ENCODE results near the gene FOXM1. TPM values are rescaled to one million over a fixed set of nuclear protein-coding genes. Genes with fewer than 3 reads are reported as not detected.
A peak's percentile ranks its signal among the peaks of the same experiment; 100 is the strongest.

FOXM1 gene
- total RNA-seq (2014; rRNA removed; shearing (Covaris generic)) (12.4 and 23.9 TPM in 2 replicates), polyA plus RNA-seq (2016; fragmentation: Nextera tagmentation; extraction: Ambion mirVana) (15.4 TPM in 2 replicates)

- peaks cover 88% of the 10 kb centered on the region for H3K79me2 ChIP-seq (ENCODE audit: insufficient read depth)
- H3K9me3 ChIP-seq (ENCODE audit: low read depth), result no peaks in the 10 kb centered on the region
- H3K27me3 ChIP-seq (replicated peaks; ENCODE audit: insufficient read depth), result no peaks in the 10 kb centered on the region
- peaks cover 10% of the 10 kb centered on the region for H3F3A ChIP-seq (ENCODE audit: insufficient read depth)
- peak; percentile 98 for DNase-seq
- WGBS, 2 experiments (ENCODE audit: low coverage in 1 of 2, low lambda C conversion rate in 2 of 2, missing lambda C conversion rate in 2 of 2), result 1 to 2% methylated on average over 27 to 70 of the region's 70 CpGs
- H3K4me1 ChIP-seq (ENCODE audit: insufficient read depth), result peaks cover 16% of the 10 kb centered on the region
- peak within 1 kb of the TSS; percentile 92 for H3K9ac ChIP-seq
- H3K27ac ChIP-seq, result peak within 1 kb of the TSS; percentile 88
- TF ChIP-seq EZH2phosphoT487 (IDR thresholded peaks at IDR 0.05; ENCODE audit: insufficient read depth, low read depth), result no peak
- no peak for TF ChIP-seq EZH2 (IDR thresholded peaks at IDR 0.05; ENCODE audit: insufficient read depth, poor library complexity, severe bottlenecking)
- H2AFZ ChIP-seq, result peak within 1 kb of the TSS; percentile 94
- peak within 1 kb of the TSS; percentile 81 for H3K4me2 ChIP-seq (ENCODE audit: unreplicated experiment)
- no peaks in the 10 kb centered on the region for H3K36me3 ChIP-seq (ENCODE audit: low read depth)
- in situ Hi-C loops (cut with MboI), result no loop called here
- no peaks in the 10 kb centered on the region for H4K20me1 ChIP-seq (ENCODE audit: insufficient read depth)
- no peaks in the 10 kb centered on the region for H3K9me2 ChIP-seq (ENCODE audit: insufficient read depth)
- H3K4me3 ChIP-seq, result peak within 1 kb of the TSS; percentile 82
Measured at GRCh38 chr12:2877047-2877952, at the start of gene FOXM1, which contains the start of gene RHNO1. Gene FOXM1, minus strand, starts transcription at chr12:2877174. Its CDS starts 2,696 bp downstream, at chr12:2874478. Gene RHNO1, plus strand, starts transcription at chr12:2877223. Its CDS starts 8,144 bp downstream, at chr12:2885367.

GRCh38 chr12:2925322-2925995, 48.5 kb upstream of the FOXM1 start:
- Histone ChIP-seq H3K4me3 (no peak overlapping the region), H3K79me2 (ENCODE audit: insufficient read depth) (peaks cover 18% of the 10 kb centered on the region; the same call in 1 of the 2 replicates), H3K9ac (peak overlapping the region; percentile 32; the same call in 1 of the 2 replicates), H3F3A (ENCODE audit: insufficient read depth) (peaks cover 29% of the 10 kb centered on the region), H4K20me1 (ENCODE audit: insufficient read depth) (no peaks in the 10 kb centered on the region), H3K9me2 (ENCODE audit: insufficient read depth) (no peaks in the 10 kb centered on the region), H3K4me2 (ENCODE audit: unreplicated experiment) (peak overlapping the region; percentile 3), H3K36me3 (ENCODE audit: low read depth) (peaks cover 37% of the 10 kb centered on the region), H3K27ac (peak overlapping the region; percentile 9; the same call in 1 of the 2 replicates), H3K27me3 (replicated peaks; ENCODE audit: insufficient read depth) (no peaks in the 10 kb centered on the region), H3K9me3 (ENCODE audit: low read depth) (no peaks in the 10 kb centered on the region), H3K4me1 (ENCODE audit: insufficient read depth) (peaks cover 22% of the 10 kb centered on the region), H2AFZ (no peak overlapping the region)
- 41 to 42% methylated on average over 6 of the region's 6 CpGs for WGBS, 2 experiments (ENCODE audit: low coverage in 1 of 2, low lambda C conversion rate in 2 of 2, missing lambda C conversion rate in 2 of 2)
- in situ Hi-C loops (cut with MboI), result no loop called here
- DNase-seq, result peak; percentile 68
- no peak for TF ChIP-seq EZH2 (IDR thresholded peaks at IDR 0.05; ENCODE audit: insufficient read depth, poor library complexity, severe bottlenecking)
- no peak for TF ChIP-seq EZH2phosphoT487 (IDR thresholded peaks at IDR 0.05; ENCODE audit: insufficient read depth, low read depth)

- 80 to 87% methylated on average over 3 of the region's 3 CpGs for WGBS, 2 experiments (ENCODE audit: low coverage in 1 of 2, low lambda C conversion rate in 2 of 2, missing lambda C conversion rate in 2 of 2)
- Histone ChIP-seq H3K4me1 (ENCODE audit: insufficient read depth) (peaks cover 22% of the 10 kb centered on the region), H2AFZ (no peak overlapping the region), H4K20me1 (ENCODE audit: insufficient read depth) (no peaks in the 10 kb centered on the region), H3K9ac (no peak overlapping the region), H3K4me3 (no peak overlapping the region), H3K27ac (no peak overlapping the region), H3K27me3 (replicated peaks; ENCODE audit: insufficient read depth) (no peaks in the 10 kb centered on the region), H3K36me3 (ENCODE audit: low read depth) (peaks cover 48% of the 10 kb centered on the region), H3K79me2 (ENCODE audit: insufficient read depth) (peaks cover 31% of the 10 kb centered on the region), H3F3A (ENCODE audit: insufficient read depth) (peaks cover 29% of the 10 kb centered on the region), H3K9me3 (ENCODE audit: low read depth) (no peaks in the 10 kb centered on the region), H3K9me2 (ENCODE audit: insufficient read depth) (no peaks in the 10 kb centered on the region), H3K4me2 (ENCODE audit: unreplicated experiment) (no peak overlapping the region)
- TF ChIP-seq EZH2 (IDR thresholded peaks at IDR 0.05; ENCODE audit: insufficient read depth, poor library complexity, severe bottlenecking) (no peak), EZH2phosphoT487 (IDR thresholded peaks at IDR 0.05; ENCODE audit: insufficient read depth, low read depth) (no peak)
- peak; percentile 51 for DNase-seq
- in situ Hi-C loops (cut with MboI), result no loop called here
Measured at GRCh38 chr12:2924019-2924418, 47.0 kb upstream of the FOXM1 start.

GRCh38 chr12:2923057-2923456, 46.1 kb upstream of the FOXM1 start:
- Histone ChIP-seq H3K4me2 (ENCODE audit: unreplicated experiment) (no peak overlapping the region), H3K27me3 (replicated peaks; ENCODE audit: insufficient read depth) (no peaks in the 10 kb centered on the region), H3K4me1 (ENCODE audit: insufficient read depth) (peaks cover 22% of the 10 kb centered on the region), H3K79me2 (ENCODE audit: insufficient read depth) (peaks cover 39% of the 10 kb centered on the region), H3K36me3 (ENCODE audit: low read depth) (peaks cover 46% of the 10 kb centered on the region), H4K20me1 (ENCODE audit: insufficient read depth) (no peaks in the 10 kb centered on the region), H3K9me3 (ENCODE audit: low read depth) (no peaks in the 10 kb centered on the region), H3K4me3 (no peak overlapping the region), H3F3A (ENCODE audit: insufficient read depth) (peaks cover 29% of the 10 kb centered on the region), H3K27ac (no peak overlapping the region), H3K9ac (no peak overlapping the region), H2AFZ (no peak overlapping the region), H3K9me2 (ENCODE audit: insufficient read depth) (no peaks in the 10 kb centered on the region)
- no peak for DNase-seq
- 93 to 94% methylated on average over 9 of the region's 9 CpGs for WGBS, 2 experiments (ENCODE audit: low coverage in 1 of 2, low lambda C conversion rate in 2 of 2, missing lambda C conversion rate in 2 of 2)
- in situ Hi-C loops (cut with MboI), result no loop called here
- no peak for TF ChIP-seq EZH2phosphoT487 (IDR thresholded peaks at IDR 0.05; ENCODE audit: insufficient read depth, low read depth)
- no peak for TF ChIP-seq EZH2 (IDR thresholded peaks at IDR 0.05; ENCODE audit: insufficient read depth, poor library complexity, severe bottlenecking)
